HepG2 (cell line): Measurements from ENCODE around the gene SELPLG. TPM values are rescaled to one million over a fixed set of nuclear protein-coding genes. Genes with fewer than 3 reads are reported as not detected.

ENCODE experiments used
- CAMTA2 ChIP-seq: sonication (generic); formaldehyde crosslinking; IDR thresholded peaks from 2 replicates; pipeline ENCODE4 v1.4.0; 2020; ENCODE audit warnings: mild to moderate bottlenecking, missing genetic modification reagents, borderline replicate concordance
- ETV5 ChIP-seq: IDR thresholded peaks from 2 replicates; pipeline ENCODE4 v1.6.1; 2018; ENCODE audit warnings: missing biosample characterization, missing genetic modification reagents, inconsistent platforms, borderline replicate concordance
- HNRNPLL ChIP-seq: fragments of 200-400 bp; formaldehyde crosslinking; IDR thresholded peaks from 2 replicates; pipeline ENCODE4 v1.6.1; 2017; ENCODE audit warnings: mild to moderate bottlenecking, low read depth, low read length; ENCODE audit not compliant: poor library complexity, severe bottlenecking
- NR1H2 ChIP-seq: sonication (generic); formaldehyde crosslinking; IDR thresholded peaks from 2 replicates; pipeline ENCODE4 v1.8.1; 2022; ENCODE audit warnings: low read depth, missing genetic modification reagents, borderline replicate concordance
- NR2F1 ChIP-seq, 2 experiments: fragments of 450-650 bp in 1 of 2; formaldehyde crosslinking in 1 of 2; IDR thresholded peaks; 2 replicates each; pipeline versions ENCODE4 v1.5.0 to v1.6.1; 2016 to 2020; ENCODE audit warnings: mild to moderate bottlenecking in 1 of 2, missing compliant biosample characterization in 1 of 2, missing genetic modification reagents in 1 of 2, moderate library complexity in 1 of 2
- RCOR2 ChIP-seq: IDR thresholded peaks from 2 replicates; pipeline ENCODE4 v1.6.1; 2016; ENCODE audit warnings: missing biosample characterization, missing genetic modification reagents
- SAFB2 ChIP-seq: sonication (generic); formaldehyde crosslinking; IDR thresholded peaks from 2 replicates; pipeline ENCODE4 v1.5.1; 2020; ENCODE audit warnings: missing genetic modification reagents, low read depth, mild to moderate bottlenecking, borderline replicate concordance
- SIX1 ChIP-seq: sonication (generic); formaldehyde crosslinking; IDR thresholded peaks from 2 replicates; pipeline ENCODE4 v1.4.0; 2020; ENCODE audit warnings: missing genetic modification reagents, borderline replicate concordance
- SP5 ChIP-seq: IDR thresholded peaks from 2 replicates; pipeline ENCODE4 v1.6.1; 2016; ENCODE audit warnings: low read depth, borderline replicate concordance
- XRCC5 ChIP-seq: fragments of 200-400 bp; formaldehyde crosslinking; optimal IDR thresholded peaks from 2 replicates; pipeline ENCODE3; 2017; ENCODE audit warnings: mild to moderate bottlenecking, low read length
- YEATS2 ChIP-seq: sonication (generic); formaldehyde crosslinking; IDR thresholded peaks from 2 replicates; pipeline ENCODE4 v1.4.0; 2020; ENCODE audit warnings: missing genetic modification reagents, borderline replicate concordance
- ZMYM4 ChIP-seq: sonication (generic); formaldehyde crosslinking; IDR thresholded peaks from 2 replicates; pipeline ENCODE4 v1.8.1; 2023; ENCODE audit warnings: mild to moderate bottlenecking, missing genetic modification reagents
- ZNF136 ChIP-seq: sonication (generic); formaldehyde crosslinking; IDR thresholded peaks from 2 replicates; pipeline ENCODE4 v1.8.1; 2022; ENCODE audit warnings: low read depth, mild to moderate bottlenecking, moderate library complexity, missing genetic modification reagents
- ZNF264 ChIP-seq: sonication (generic); formaldehyde crosslinking; IDR thresholded peaks from 2 replicates; pipeline ENCODE4 v1.4.0; 2020; ENCODE audit warnings: missing genetic modification reagents
- ZNF331 ChIP-seq: sonication (generic); formaldehyde crosslinking; IDR thresholded peaks from 2 replicates; pipeline ENCODE4 v1.4.0; 2020; ENCODE audit warnings: missing genetic modification reagents
- ZNF383 ChIP-seq: sonication (generic); formaldehyde crosslinking; IDR thresholded peaks from 2 replicates; pipeline ENCODE4 v1.4.0; 2020; ENCODE audit warnings: missing genetic modification reagents, mild to moderate bottlenecking, borderline replicate concordance
- ZNF543 ChIP-seq: sonication (generic); formaldehyde crosslinking; IDR thresholded peaks from 2 replicates; pipeline ENCODE4 v1.4.0; 2020; ENCODE audit warnings: mild to moderate bottlenecking, missing genetic modification reagents
- ZNF552 ChIP-seq: sonication (generic); formaldehyde crosslinking; IDR thresholded peaks from 2 replicates; pipeline ENCODE4 v1.9.0; 2022; ENCODE audit warnings: missing genetic modification reagents, mild to moderate bottlenecking, borderline replicate concordance
- ZNF572 ChIP-seq: sonication (generic); formaldehyde crosslinking; IDR thresholded peaks from 2 replicates; pipeline ENCODE4 v1.5.1; 2020; ENCODE audit warnings: mild to moderate bottlenecking, missing genetic modification reagents
- ZNF652 ChIP-seq: IDR thresholded peaks from 2 replicates; pipeline ENCODE4 v1.6.1; 2016; ENCODE audit warnings: low read depth, borderline replicate concordance
- ZNF720 ChIP-seq: sonication (generic); formaldehyde crosslinking; IDR thresholded peaks from 2 replicates; pipeline ENCODE4 v1.4.0; 2020; ENCODE audit warnings: missing genetic modification reagents
- ZNF850 ChIP-seq: sonication (generic); formaldehyde crosslinking; conservative IDR thresholded peaks from 2 replicates; pipeline ENCODE4 v1.9.0; 2021; ENCODE audit warnings: mild to moderate bottlenecking, missing genetic modification reagents
- polyA plus RNA-seq, 8 experiments: library from polyadenylated mRNA; depleted of rRNA in 3 of 8; stranded (reverse) in 7 of 8; unstranded in 1 of 8; fragments of >200 nt; fragmentation: Illumina TruSeq in 4 of 8; extraction: Trizol in 4 of 8; gene quantifications; 2 replicates each; pipeline versions ENCODE4 v1.2.1 to v1.2.3, GENCODE V29; 2011 to 2016; ENCODE audit warnings: low read depth in 4 of 8, missing spikeins in 1 of 8, mixed read lengths in 1 of 8; ENCODE audit not compliant: insufficient read depth in 1 of 8
- total RNA-seq, 5 experiments: library from RNA; depleted of rRNA; stranded (reverse); fragments of >200 nt; fragmentation: Illumina TruSeq; extraction: Trizol; gene quantifications; 2 replicates each; pipeline ENCODE4 v1.2.3, GENCODE V29; 2016; ENCODE audit warnings: low read depth in 1 of 5
- TF ChIP-seq, protein P1 (sequence below): sonication (generic); formaldehyde crosslinking; IDR thresholded peaks from 2 replicates; pipeline ENCODE4 v1.9.0; 2021; ENCODE audit warnings: missing genetic modification reagents, borderline replicate concordance
- TF ChIP-seq, protein P2 (sequence below): sonication (generic); formaldehyde crosslinking; conservative IDR thresholded peaks from 2 replicates; pipeline ENCODE4 v1.5.0; 2020; ENCODE audit warnings: missing genetic modification reagents
- TF ChIP-seq, protein P3 (sequence below): sonication (generic); formaldehyde crosslinking; IDR thresholded peaks from 2 replicates; pipeline ENCODE4 v1.4.0; 2020; ENCODE audit warnings: missing genetic modification reagents, borderline replicate concordance

The SELPLG gene
- total and polyA plus RNA-seq, 2 of the 13 experiments (the other 11 are each of a cell fraction or from before 2014, with no cell fraction given) = 0.12 TPM; not detected in 1

DNA sequence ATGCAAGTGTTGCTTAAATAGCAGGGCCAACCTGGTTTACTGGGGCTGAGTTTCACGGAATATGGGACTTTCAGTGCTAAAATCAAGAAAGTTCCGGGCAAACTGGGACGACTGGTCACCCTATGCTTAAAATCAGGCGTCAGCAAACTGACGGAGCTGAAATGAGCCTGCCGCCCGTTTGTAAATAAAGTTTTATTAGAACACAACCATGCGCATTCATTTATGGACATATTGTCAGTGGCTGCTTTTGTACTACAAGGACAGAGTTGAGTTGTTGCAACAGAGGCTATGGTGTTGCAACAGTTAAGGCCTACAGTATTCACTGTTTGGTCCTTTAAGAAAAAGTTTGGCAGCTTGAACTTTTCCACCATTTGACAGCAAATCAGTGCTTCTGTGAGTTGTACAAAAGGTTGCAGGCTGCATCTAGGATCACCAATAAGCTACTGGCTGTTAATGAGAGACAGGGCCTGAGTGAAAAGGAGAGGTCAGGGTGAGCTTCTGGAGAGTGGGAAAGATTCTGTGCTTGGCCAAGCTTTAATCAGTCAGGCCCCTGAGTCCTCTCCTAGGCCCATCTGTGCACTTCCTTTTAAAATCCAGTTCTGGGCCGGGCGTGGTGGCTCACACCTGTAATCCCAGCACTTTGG, 13.3 kb downstream of the SELPLG start (continued):
- TF ChIP-seq, protein P1, sequence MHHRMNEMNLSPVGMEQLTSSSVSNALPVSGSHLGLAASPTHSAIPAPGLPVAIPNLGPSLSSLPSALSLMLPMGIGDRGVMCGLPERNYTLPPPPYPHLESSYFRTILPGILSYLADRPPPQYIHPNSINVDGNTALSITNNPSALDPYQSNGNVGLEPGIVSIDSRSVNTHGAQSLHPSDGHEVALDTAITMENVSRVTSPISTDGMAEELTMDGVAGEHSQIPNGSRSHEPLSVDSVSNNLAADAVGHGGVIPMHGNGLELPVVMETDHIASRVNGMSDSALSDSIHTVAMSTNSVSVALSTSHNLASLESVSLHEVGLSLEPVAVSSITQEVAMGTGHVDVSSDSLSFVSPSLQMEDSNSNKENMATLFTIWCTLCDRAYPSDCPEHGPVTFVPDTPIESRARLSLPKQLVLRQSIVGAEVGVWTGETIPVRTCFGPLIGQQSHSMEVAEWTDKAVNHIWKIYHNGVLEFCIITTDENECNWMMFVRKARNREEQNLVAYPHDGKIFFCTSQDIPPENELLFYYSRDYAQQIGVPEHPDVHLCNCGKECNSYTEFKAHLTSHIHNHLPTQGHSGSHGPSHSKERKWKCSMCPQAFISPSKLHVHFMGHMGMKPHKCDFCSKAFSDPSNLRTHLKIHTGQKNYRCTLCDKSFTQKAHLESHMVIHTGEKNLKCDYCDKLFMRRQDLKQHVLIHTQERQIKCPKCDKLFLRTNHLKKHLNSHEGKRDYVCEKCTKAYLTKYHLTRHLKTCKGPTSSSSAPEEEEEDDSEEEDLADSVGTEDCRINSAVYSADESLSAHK = no peak
- TF ChIP-seq SP5 (CRISPR knock-in tag) (no peak), CAMTA2 (no peak), SAFB2 (CRISPR knock-in tag) (no peak), YEATS2 (CRISPR knock-in tag) (no peak), HNRNPLL (no peak), XRCC5 (peak; percentile 42), ZMYM4 (peak; percentile 47; the same call in 1 of the 2 replicates), ZNF136 (CRISPR knock-in tag) (no peak), ZNF552 (CRISPR knock-in tag) (no peak), ZNF720 (CRISPR knock-in tag) (no peak), ZNF264 (CRISPR knock-in tag) (no peak), ZNF331 (CRISPR knock-in tag) (peak; percentile 55; the same call in 1 of the 2 replicates), ZNF850 (CRISPR knock-in tag) (no peak), ZNF652 (CRISPR knock-in tag) (no peak), ZNF543 (CRISPR knock-in tag) (no peak), RCOR2 (no peak), ETV5 (no peak), NR2F1 (CRISPR knock-in tag; IDR thresholded peaks at IDR 0.05) (no peak), SIX1 (CRISPR knock-in tag) (no peak), NR1H2 (CRISPR knock-in tag) (no peak), ZNF383 (CRISPR knock-in tag) (no peak), ZNF572 (CRISPR knock-in tag) (no peak)
- TF ChIP-seq, protein P2, sequence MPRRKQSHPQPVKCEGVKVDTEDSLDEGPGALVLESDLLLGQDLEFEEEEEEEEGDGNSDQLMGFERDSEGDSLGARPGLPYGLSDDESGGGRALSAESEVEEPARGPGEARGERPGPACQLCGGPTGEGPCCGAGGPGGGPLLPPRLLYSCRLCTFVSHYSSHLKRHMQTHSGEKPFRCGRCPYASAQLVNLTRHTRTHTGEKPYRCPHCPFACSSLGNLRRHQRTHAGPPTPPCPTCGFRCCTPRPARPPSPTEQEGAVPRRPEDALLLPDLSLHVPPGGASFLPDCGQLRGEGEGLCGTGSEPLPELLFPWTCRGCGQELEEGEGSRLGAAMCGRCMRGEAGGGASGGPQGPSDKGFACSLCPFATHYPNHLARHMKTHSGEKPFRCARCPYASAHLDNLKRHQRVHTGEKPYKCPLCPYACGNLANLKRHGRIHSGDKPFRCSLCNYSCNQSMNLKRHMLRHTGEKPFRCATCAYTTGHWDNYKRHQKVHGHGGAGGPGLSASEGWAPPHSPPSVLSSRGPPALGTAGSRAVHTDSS = no peak
- TF ChIP-seq, protein P3, sequence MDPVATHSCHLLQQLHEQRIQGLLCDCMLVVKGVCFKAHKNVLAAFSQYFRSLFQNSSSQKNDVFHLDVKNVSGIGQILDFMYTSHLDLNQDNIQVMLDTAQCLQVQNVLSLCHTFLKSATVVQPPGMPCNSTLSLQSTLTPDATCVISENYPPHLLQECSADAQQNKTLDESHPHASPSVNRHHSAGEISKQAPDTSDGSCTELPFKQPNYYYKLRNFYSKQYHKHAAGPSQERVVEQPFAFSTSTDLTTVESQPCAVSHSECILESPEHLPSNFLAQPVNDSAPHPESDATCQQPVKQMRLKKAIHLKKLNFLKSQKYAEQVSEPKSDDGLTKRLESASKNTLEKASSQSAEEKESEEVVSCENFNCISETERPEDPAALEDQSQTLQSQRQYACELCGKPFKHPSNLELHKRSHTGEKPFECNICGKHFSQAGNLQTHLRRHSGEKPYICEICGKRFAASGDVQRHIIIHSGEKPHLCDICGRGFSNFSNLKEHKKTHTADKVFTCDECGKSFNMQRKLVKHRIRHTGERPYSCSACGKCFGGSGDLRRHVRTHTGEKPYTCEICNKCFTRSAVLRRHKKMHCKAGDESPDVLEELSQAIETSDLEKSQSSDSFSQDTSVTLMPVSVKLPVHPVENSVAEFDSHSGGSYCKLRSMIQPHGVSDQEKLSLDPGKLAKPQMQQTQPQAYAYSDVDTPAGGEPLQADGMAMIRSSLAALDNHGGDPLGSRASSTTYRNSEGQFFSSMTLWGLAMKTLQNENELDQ (CRISPR knock-in tag) = no peak
